ENCODE results near the gene RHAG. TPM values are rescaled to one million over a fixed set of nuclear protein-coding genes. Genes with fewer than 3 reads are reported as not detected.
"Not testable (repeated sequence)": the region's sequence is repeated elsewhere in the genome, so short reads cannot be mapped to it uniquely, and the experiment has no call there.

The RHAG gene
- total and polyA plus RNA-seq, 2 donors (not counting 1 experiment from before 2014, with no cell fraction given): not detected

GRCh38 chr6:49633541-49633940 is 3.1 kb downstream of the RHAG start:
- DNase-seq (no peak), ATAC-seq (ENCODE audit: low read depth) (no peak)
- H3K4me2 ChIP-seq (replicated peaks; ENCODE audit: low read depth, low read length, poor library complexity, severe bottlenecking): no peak overlapping the region
- no peak overlapping the region for H2AFZ ChIP-seq (ENCODE audit: insufficient read depth, low read depth, low read length, poor library complexity, severe bottlenecking)
- H3K9ac ChIP-seq (ENCODE audit: low read length): no peak overlapping the region
- Mint-ChIP-seq H3K4me3 (no peak overlapping the region), H3K27me3 (no peaks in the 10 kb centered on the region), H3K4me1 (no peaks in the 10 kb centered on the region), H3K9me3 (ENCODE audit: insufficient read depth) (no peaks in the 10 kb centered on the region), H3K27ac (no peak overlapping the region)
- no peaks in the 10 kb centered on the region for H3K79me2 ChIP-seq (ENCODE audit: control insufficient read depth, insufficient read depth, low read length)
- no peaks in the 10 kb centered on the region for H3K9me3 ChIP-seq (ENCODE audit: control extremely low read depth in 1 of 3, control insufficient read depth in 2 of 3, insufficient read depth in 1 of 3, low read length in 2 of 3)
- H3K27ac ChIP-seq (ENCODE audit: low read length in 2 of 2): no peak overlapping the region
- WGBS (ENCODE audit: insufficient coverage): no CpG with 5 or more reads among the region's 2 CpGs
- H3K27me3 ChIP-seq (replicated peaks in 1 of 4; ENCODE audit: control extremely low read depth in 1 of 4, control insufficient read depth in 3 of 4, insufficient read depth in 4 of 4, low read length in 3 of 4): no peaks in the 10 kb centered on the region
- no peak for TF ChIP-seq EZH2 (IDR thresholded peaks at IDR 0.05; ENCODE audit: borderline replicate concordance, insufficient read depth, low read depth, low read length, poor library complexity, severe bottlenecking)
- TF ChIP-seq CTCF (IDR thresholded peaks at IDR 0.05): no peak
- no peaks in the 10 kb centered on the region for H4K20me1 ChIP-seq (ENCODE audit: control insufficient read depth, insufficient read depth, low read length, poor library complexity, severe bottlenecking)
- POLR2A ChIA-PET: no interaction called here
- intact Hi-C loops (cut with micrococcal nuclease): no loop called here
- H3K36me3 ChIP-seq (replicated peaks in 1 of 2; ENCODE audit: control extremely low read depth in 1 of 2, control insufficient read depth in 1 of 2, extremely low read depth in 1 of 2, insufficient read depth in 2 of 2, low read length in 1 of 2): no peaks in the 10 kb centered on the region
- CTCF ChIA-PET: no interaction called here
- H3K4me3 ChIP-seq (ENCODE audit: control extremely low read depth in 1 of 5, extremely low read depth in 1 of 5, insufficient read depth in 1 of 5, low read depth in 2 of 5, low read length in 4 of 5): no peak overlapping the region
- H3K4me1 ChIP-seq (ENCODE audit: control insufficient read depth in 2 of 2, insufficient read depth in 2 of 2, low read length in 2 of 2): no peaks in the 10 kb centered on the region

GRCh38 chr6:49632727-49633126 is 3.9 kb downstream of the RHAG start:
- CTCF ChIA-PET: no interaction called here
- WGBS (ENCODE audit: insufficient coverage): no CpG with 5 or more reads among the region's 3 CpGs
- H3K27ac ChIP-seq (ENCODE audit: low read length in 2 of 2): no peak overlapping the region
- ATAC-seq (ENCODE audit: low read depth) (no peak), DNase-seq (no peak)
- no peak overlapping the region for H2AFZ ChIP-seq (ENCODE audit: insufficient read depth, low read depth, low read length, poor library complexity, severe bottlenecking)
- no peak overlapping the region for H3K4me3 ChIP-seq (ENCODE audit: control extremely low read depth in 1 of 5, extremely low read depth in 1 of 5, insufficient read depth in 1 of 5, low read depth in 2 of 5, low read length in 4 of 5)
- H3K4me2 ChIP-seq (replicated peaks; ENCODE audit: low read depth, low read length, poor library complexity, severe bottlenecking): no peak overlapping the region
- H3K79me2 ChIP-seq (ENCODE audit: control insufficient read depth, insufficient read depth, low read length): no peaks in the 10 kb centered on the region
- POLR2A ChIA-PET: no interaction called here
- H3K27me3 ChIP-seq (replicated peaks in 1 of 4; ENCODE audit: control extremely low read depth in 1 of 4, control insufficient read depth in 3 of 4, insufficient read depth in 4 of 4, low read length in 3 of 4): no peaks in the 10 kb centered on the region
- H3K9ac ChIP-seq (ENCODE audit: low read length): no peak overlapping the region
- Mint-ChIP-seq H3K9me3 (ENCODE audit: insufficient read depth) (no peaks in the 10 kb centered on the region), H3K27me3 (no peaks in the 10 kb centered on the region), H3K27ac (no peak overlapping the region), H3K4me3 (no peak overlapping the region), H3K4me1 (no peaks in the 10 kb centered on the region)
- H3K9me3 ChIP-seq (ENCODE audit: control extremely low read depth in 1 of 3, control insufficient read depth in 2 of 3, insufficient read depth in 1 of 3, low read length in 2 of 3): no peaks in the 10 kb centered on the region
- no peaks in the 10 kb centered on the region for H4K20me1 ChIP-seq (ENCODE audit: control insufficient read depth, insufficient read depth, low read length, poor library complexity, severe bottlenecking)
- no peaks in the 10 kb centered on the region for H3K36me3 ChIP-seq (replicated peaks in 1 of 2; ENCODE audit: control extremely low read depth in 1 of 2, control insufficient read depth in 1 of 2, extremely low read depth in 1 of 2, insufficient read depth in 2 of 2, low read length in 1 of 2)
- no peaks in the 10 kb centered on the region for H3K4me1 ChIP-seq (ENCODE audit: control insufficient read depth in 2 of 2, insufficient read depth in 2 of 2, low read length in 2 of 2)
- TF ChIP-seq EZH2 (IDR thresholded peaks at IDR 0.05; ENCODE audit: borderline replicate concordance, insufficient read depth, low read depth, low read length, poor library complexity, severe bottlenecking) (no peak), CTCF (IDR thresholded peaks at IDR 0.05) (no peak)
- intact Hi-C loops (cut with micrococcal nuclease): no loop called here

GRCh38 chr6:49629485-49630088 is 7.1 kb downstream of the RHAG start:
- H2AFZ ChIP-seq (ENCODE audit: insufficient read depth, low read depth, low read length, poor library complexity, severe bottlenecking); POLR2A ChIA-PET; intact Hi-C loops (cut with micrococcal nuclease); H3K4me1 ChIP-seq (ENCODE audit: control insufficient read depth in 2 of 2, insufficient read depth in 2 of 2, low read length in 2 of 2); H3K79me2 ChIP-seq (ENCODE audit: control insufficient read depth, insufficient read depth, low read length); CTCF ChIA-PET; H4K20me1 ChIP-seq (ENCODE audit: control insufficient read depth, insufficient read depth, low read length, poor library complexity, severe bottlenecking); H3K27ac Mint-ChIP-seq; H3K9me3 Mint-ChIP-seq (ENCODE audit: insufficient read depth); H3K4me2 ChIP-seq (replicated peaks; ENCODE audit: low read depth, low read length, poor library complexity, severe bottlenecking); H3K4me1 Mint-ChIP-seq; H3K27ac ChIP-seq (ENCODE audit: low read length in 2 of 2); H3K27me3 ChIP-seq (replicated peaks in 1 of 4; ENCODE audit: control extremely low read depth in 1 of 4, control insufficient read depth in 3 of 4, insufficient read depth in 4 of 4, low read length in 3 of 4); ATAC-seq (ENCODE audit: low read depth); H3K36me3 ChIP-seq (replicated peaks in 1 of 2; ENCODE audit: control extremely low read depth in 1 of 2, control insufficient read depth in 1 of 2, extremely low read depth in 1 of 2, insufficient read depth in 2 of 2, low read length in 1 of 2); H3K27me3 Mint-ChIP-seq; H3K9ac ChIP-seq (ENCODE audit: low read length); DNase-seq; H3K9me3 ChIP-seq (ENCODE audit: control extremely low read depth in 1 of 3, control insufficient read depth in 2 of 3, insufficient read depth in 1 of 3, low read length in 2 of 3); H3K4me3 Mint-ChIP-seq; H3K4me3 ChIP-seq (ENCODE audit: control extremely low read depth in 1 of 5, extremely low read depth in 1 of 5, insufficient read depth in 1 of 5, low read depth in 2 of 5, low read length in 4 of 5): not testable (repeated sequence)
- 93% methylated on average over 26 of the region's 36 CpGs for WGBS (ENCODE audit: insufficient coverage)

Measured in B cell (primary cell).